SK-N-SH (cell line): ENCODE data around the gene ZNF324B. TPM values are rescaled to one million over a fixed set of nuclear protein-coding genes. Genes with fewer than 3 reads are reported as not detected.
A peak's percentile ranks its signal among the peaks of the same experiment; 100 is the strongest.

Source experiments
- CTCF ChIA-PET: fragments of 300-600, 350-600 bp; formaldehyde crosslinking; extraction: SDS; loops from one replicate; lab custom pipeline; 2021; lab: Yijun Ruan, JAX
- POLR2A ChIA-PET: fragments of 350-600 bp; sonication (Branson Sonifier 250); formaldehyde crosslinking; extraction: SDS; loops from one replicate; lab custom pipeline; 2020; ENCODE audit warnings: antibody characterized with exemption, inconsistent platforms; lab: Yijun Ruan, JAX
- DNase-seq: peaks from one replicate; pipeline ENCODE4 v3.0.0; 2012
- H2AFZ ChIP-seq: fragments of 200-600 bp; sonication (generic); 2 replicates; pipeline ENCODE4 v1.8.1; 2016; ENCODE audit warnings: antibody characterized with exemption, mild to moderate bottlenecking, low read depth
- H3F3A ChIP-seq: fragments of 200-600 bp; sonication (generic); replicated peaks from 2 replicates; pipeline ENCODE3; 2016; ENCODE audit warnings: antibody characterized with exemption, mild to moderate bottlenecking; ENCODE audit not compliant: insufficient read depth
- H3K27ac ChIP-seq, 2 experiments: fragments of 200-500 bp in 1 of 2; fragments of 200-600 bp in 1 of 2; sonication (Bioruptor generic) in 1 of 2; sonication (generic), shearing (Covaris generic) in 1 of 2; 2 replicates each; pipeline versions ENCODE4 v1.5.1 to v1.6.1; 2014 to 2016; ENCODE audit warnings: low read depth in 2 of 2, inconsistent platforms in 1 of 2, low read length in 1 of 2, mild to moderate bottlenecking in 1 of 2, mixed read lengths in 1 of 2
- H3K27me3 ChIP-seq: fragments of 200-600 bp; sonication (generic), shearing (Covaris generic); 2 replicates; pipeline ENCODE4 v1.6.1; 2016; ENCODE audit warnings: mixed run types; ENCODE audit not compliant: insufficient read depth
- H3K36me3 ChIP-seq, 2 experiments: fragments of 200-500 bp in 1 of 2; fragments of 200-600 bp in 1 of 2; sonication (Bioruptor generic) in 1 of 2; sonication (generic) in 1 of 2; replicated peaks in 1 of 2; 2 replicates each; pipeline versions ENCODE3 to v1.5.1; 2014 to 2016; ENCODE audit warnings: low read length in 1 of 2, mild to moderate bottlenecking in 1 of 2; ENCODE audit not compliant: insufficient read depth in 2 of 2, control insufficient read depth in 1 of 2
- H3K4me1 ChIP-seq, 2 experiments: fragments of 200-500 bp in 1 of 2; fragments of 200-600 bp in 1 of 2; sonication (Bioruptor generic) in 1 of 2; sonication (generic), shearing (Covaris generic) in 1 of 2; 2 replicates each; pipeline versions ENCODE4 v1.5.1 to v1.6.1; 2014 to 2016; ENCODE audit warnings: low read depth in 1 of 2, low read length in 1 of 2, mixed run types in 1 of 2; ENCODE audit not compliant: insufficient read depth in 2 of 2, control insufficient read depth in 1 of 2
- H3K4me2 ChIP-seq: fragments of 200-600 bp; sonication (generic), shearing (Covaris generic); 2 replicates; pipeline ENCODE4 v1.6.1; 2017; ENCODE audit warnings: mixed run types
- H3K4me3 ChIP-seq, 2 experiments: fragments of 200-500 bp in 1 of 2; fragments of 200-600 bp in 1 of 2; sonication (Bioruptor generic) in 1 of 2; sonication (generic), shearing (Covaris generic) in 1 of 2; 2 replicates each; pipeline versions ENCODE4 v1.5.1 to v1.8.1; 2014 to 2016; ENCODE audit warnings: low read depth in 2 of 2, inconsistent platforms in 1 of 2, low read length in 1 of 2, mild to moderate bottlenecking in 1 of 2, mixed read lengths in 1 of 2, moderate library complexity in 1 of 2
- H3K79me2 ChIP-seq: fragments of 200-600 bp; sonication (generic); 2 replicates; pipeline ENCODE4 v1.8.1; 2017; ENCODE audit warnings: mild to moderate bottlenecking; ENCODE audit not compliant: insufficient read depth
- H3K9ac ChIP-seq: fragments of 200-600 bp; sonication (generic); 2 replicates; pipeline ENCODE4 v1.6.1; 2017; ENCODE audit warnings: mixed run types
- H3K9me2 ChIP-seq: fragments of 200-600 bp; sonication (generic); 2 replicates; pipeline ENCODE4 v1.6.1; 2017; ENCODE audit warnings: mixed run types
- H3K9me3 ChIP-seq: fragments of 200-600 bp; sonication (generic); 2 replicates; pipeline ENCODE4 v1.6.1; 2017; ENCODE audit warnings: mixed run types, mild to moderate bottlenecking, moderate library complexity
- H4K20me1 ChIP-seq: fragments of 200-600 bp; sonication (generic); 2 replicates; pipeline ENCODE4 v1.6.1; 2017; ENCODE audit warnings: mild to moderate bottlenecking, mixed run types; ENCODE audit not compliant: insufficient read depth
- CTCF ChIP-seq: fragments of 200-600 bp; sonication (generic); IDR thresholded peaks from 2 replicates; pipeline ENCODE4 v1.6.1; 2017; ENCODE audit warnings: antibody characterized with exemption, mild to moderate bottlenecking, moderate library complexity
- EZH2phosphoT487 ChIP-seq: fragments of 200-600 bp; sonication (generic); IDR thresholded peaks from 2 replicates; pipeline ENCODE4 v1.6.1; 2017; ENCODE audit warnings: low read depth, mixed run types, mild to moderate bottlenecking, antibody characterized with exemption, moderate library complexity, borderline replicate concordance
- MEF2A ChIP-seq: IDR thresholded peaks from 2 replicates; pipeline ENCODE4 v1.4.0; 2012; ENCODE audit warnings: low read depth, borderline replicate concordance
- MXI1 ChIP-seq: IDR thresholded peaks from 2 replicates; pipeline ENCODE4 v1.6.1; 2012; ENCODE audit warnings: mild to moderate bottlenecking, low read depth, low read length, improper control_type of control experiment
- NRF1 ChIP-seq: IDR thresholded peaks from 2 replicates; pipeline ENCODE4 v1.6.1; 2012; ENCODE audit warnings: low read depth, mild to moderate bottlenecking, low read length
- WGBS: methylation state at CpG from one replicate; pipeline ENCODE4 v1.1.6; 2017; ENCODE audit warnings: low lambda C conversion rate; 5-methylcytosine and 5-hydroxymethylcytosine counted together
- polyA plus RNA-seq, 3 experiments: library from polyadenylated mRNA; depleted of rRNA; stranded (reverse); fragments of >200 nt; gene quantifications; 2 replicates each; pipeline ENCODE4 v1.2.3, GENCODE V29; 2012

Gene ZNF324B
- polyA plus RNA-seq, 1 of the 3 experiments (the other 2 are of a cell fraction): 2.9 TPM

- Histone ChIP-seq H3K4me2 (peak overlapping the region; percentile 99), H2AFZ (no peak overlapping the region), H3K4me1 (peaks cover 0 to 27% of the 10 kb centered on the region in 2 experiments; a peak in 1 of 4 replicates), H3F3A (peaks cover 12% of the 10 kb centered on the region), H3K9me2 (no peaks in the 10 kb centered on the region), H3K9ac (peak overlapping the region; percentile 83), H3K27ac (peak overlapping the region; percentile 57 to 88; a peak in 2 of 4 replicates), H3K9me3 (no peaks in the 10 kb centered on the region), H4K20me1 (no peaks in the 10 kb centered on the region), H3K79me2 (peaks cover 49% of the 10 kb centered on the region), H3K27me3 (no peaks in the 10 kb centered on the region), H3K4me3 (peak overlapping the region; percentile 84 to 97), H3K36me3 (no peaks in the 10 kb centered on the region)
- ChIA-PET POLR2A (no interaction called here), CTCF (interaction anchor here (1.2 to 1.3 kb wide), 3 partner anchors 16 to 112 kb away, joined by 3 to 4 read pairs (median 4); no protein-coding TSS in a partner anchor)
- DNase-seq: no peak
- WGBS: 81% methylated on average over 9 of the region's 10 CpGs
- no peak for TF ChIP-seq MEF2A
- TF ChIP-seq CTCF: peak; percentile 54
- no peak for TF ChIP-seq EZH2phosphoT487
- TF ChIP-seq NRF1: no peak
These were observed 44.4 kb upstream of the ZNF324B start for GRCh38 chr19:58406818-58407657.

- H3K27ac ChIP-seq: peak overlapping the region; percentile 57 to 88
- H3K4me1 ChIP-seq: peaks cover 0 to 25% of the 10 kb centered on the region in 2 experiments; a peak in 1 of 4 replicates
- TF ChIP-seq MXI1: no peak
- no peaks in the 10 kb centered on the region for H4K20me1 ChIP-seq
- ChIA-PET CTCF (interaction anchor here (1.2 to 1.3 kb wide), 2 partner anchors 17 to 42 kb away, joined by 3 to 4 read pairs; no protein-coding TSS in a partner anchor), POLR2A (interaction anchor here (1.2 kb wide), 1 partner anchor 68 kb away, joined by 4 read pairs; the partner anchor contains the start of gene ZNF446)
- no peaks in the 10 kb centered on the region for H3K9me2 ChIP-seq
- no peak for DNase-seq
- H3K36me3 ChIP-seq: peaks cover 0 to 3% of the 10 kb centered on the region in 2 experiments
- no peaks in the 10 kb centered on the region for H3K9me3 ChIP-seq
- peaks cover 12% of the 10 kb centered on the region for H3F3A ChIP-seq
- 27% methylated on average over 17 of the region's 22 CpGs for WGBS
- H2AFZ ChIP-seq: peak overlapping the region; percentile 86
- peak overlapping the region; percentile 84 to 97 for H3K4me3 ChIP-seq
- peak overlapping the region; percentile 99 for H3K4me2 ChIP-seq
- no peaks in the 10 kb centered on the region for H3K27me3 ChIP-seq
- H3K9ac ChIP-seq: peak overlapping the region; percentile 83
- peaks cover 47% of the 10 kb centered on the region for H3K79me2 ChIP-seq
These were observed 43.7 kb upstream of the ZNF324B start for GRCh38 chr19:58407658-58408151.
